ENCODE results near the gene TAL1.
"Not testable (repeated sequence)": the region's sequence is repeated elsewhere in the genome, so short reads cannot be mapped to it uniquely, and the experiment has no call there.

The TAL1 gene

GRCh38 chr1:47210666-47211065, 21.4 kb downstream of the TAL1 start:
- no peak for DNase-seq

DNA sequence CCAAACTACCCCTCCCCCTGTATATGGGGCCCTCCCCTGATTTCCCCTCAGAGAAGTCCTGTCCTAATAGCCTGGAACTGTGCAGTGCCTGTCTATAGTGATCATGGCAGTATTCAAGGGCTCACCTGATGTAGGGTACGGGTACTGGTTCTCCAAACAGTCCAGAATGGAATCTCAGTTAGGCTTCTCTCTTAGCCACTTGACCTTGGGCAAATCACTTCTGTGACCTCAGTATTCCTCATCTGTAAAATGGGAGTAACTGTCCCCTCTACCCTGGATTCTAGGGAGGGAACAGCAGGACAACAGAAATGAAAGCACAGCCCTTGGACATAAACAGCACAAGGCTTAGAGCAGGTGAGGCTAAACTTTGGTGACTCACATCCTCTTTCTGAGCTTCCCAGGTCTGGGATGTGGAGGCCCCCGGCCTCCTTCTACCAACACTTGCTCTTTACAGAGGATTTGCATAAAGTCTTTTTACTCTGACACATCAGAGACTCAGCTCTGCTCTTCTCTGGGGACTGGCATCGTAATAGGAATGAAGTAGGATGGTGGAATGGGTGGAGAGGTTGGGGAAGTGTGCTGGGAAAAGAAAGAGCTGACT, 22.2 kb downstream of the TAL1 start:
- no peak for DNase-seq

DNA sequence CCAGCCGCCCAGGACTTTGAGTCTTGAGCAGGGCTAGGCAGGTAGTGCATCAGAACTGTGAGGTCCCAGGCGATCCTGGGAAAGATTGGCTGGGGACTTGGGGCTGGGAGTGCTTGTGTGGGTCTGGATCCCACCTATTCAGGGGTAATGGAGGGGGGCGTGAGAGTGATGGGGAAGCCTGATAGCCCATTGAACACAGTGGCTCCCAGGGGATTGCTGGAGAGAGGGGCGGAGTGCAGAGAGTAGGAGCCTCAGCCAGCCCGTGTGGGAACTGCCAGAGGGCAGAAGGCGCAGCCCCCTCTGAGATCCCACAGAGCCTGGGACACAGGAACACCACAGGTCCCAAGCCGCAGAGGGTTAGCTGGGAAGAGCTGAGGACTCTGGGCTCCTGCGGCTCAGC, 22.9 kb downstream of the TAL1 start:
- no peak for DNase-seq

DNA sequence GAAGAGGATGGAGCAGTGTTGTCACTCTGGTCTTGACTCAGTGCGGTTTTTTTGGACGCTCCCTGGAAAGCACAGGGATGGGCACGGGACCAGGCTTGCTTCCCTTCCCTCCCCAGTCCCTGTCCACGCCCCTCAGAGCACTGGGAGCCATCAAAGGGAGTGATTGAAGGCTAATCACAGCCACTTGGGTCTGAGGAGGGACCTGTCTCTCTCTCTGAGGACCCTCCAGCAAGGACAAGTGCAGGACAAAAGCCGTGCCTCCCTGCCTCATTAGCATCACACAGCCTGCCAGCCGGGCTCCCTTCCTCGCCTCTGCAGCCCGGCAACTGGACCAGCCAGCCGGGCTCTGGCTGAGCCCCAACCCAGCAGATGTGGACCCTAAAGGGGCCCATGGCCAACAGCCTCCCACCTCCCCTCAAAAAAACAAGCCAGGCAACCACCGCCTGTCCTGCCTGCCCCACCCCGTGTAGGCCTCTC, 23.6 kb downstream of the TAL1 start:
- no peak for DNase-seq

DNA sequence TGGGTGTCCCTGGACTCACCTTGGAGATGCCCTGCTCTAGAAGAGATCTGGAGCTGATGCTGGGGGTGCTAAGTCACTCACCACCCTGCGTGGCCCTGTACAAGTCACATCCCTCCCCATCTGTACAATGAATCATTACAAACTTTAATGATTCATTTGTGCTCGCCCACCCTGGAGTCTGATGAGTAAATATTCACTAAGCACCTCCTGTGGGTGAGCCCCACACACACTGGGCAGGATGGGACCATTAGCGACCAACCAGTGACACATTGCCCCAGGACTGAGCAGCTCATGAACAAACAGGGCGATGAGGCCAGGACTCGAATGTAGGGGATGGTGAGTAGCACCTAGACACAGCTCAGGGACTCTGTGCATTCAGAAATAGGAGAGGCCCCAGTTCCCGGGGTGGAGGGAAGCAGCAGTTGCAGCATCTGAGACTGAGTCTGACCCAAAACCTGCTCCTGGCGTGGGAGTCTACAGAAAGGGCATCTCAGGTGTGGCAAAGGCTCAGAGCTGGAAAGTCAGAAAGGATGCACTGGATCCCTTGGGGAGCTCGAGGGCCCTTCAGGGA, 24.1 kb downstream of the TAL1 start:
- no peak for DNase-seq

GRCh38 chr1:47205918-47206317, 26.1 kb downstream of the TAL1 start:
- no peak for DNase-seq

DNA sequence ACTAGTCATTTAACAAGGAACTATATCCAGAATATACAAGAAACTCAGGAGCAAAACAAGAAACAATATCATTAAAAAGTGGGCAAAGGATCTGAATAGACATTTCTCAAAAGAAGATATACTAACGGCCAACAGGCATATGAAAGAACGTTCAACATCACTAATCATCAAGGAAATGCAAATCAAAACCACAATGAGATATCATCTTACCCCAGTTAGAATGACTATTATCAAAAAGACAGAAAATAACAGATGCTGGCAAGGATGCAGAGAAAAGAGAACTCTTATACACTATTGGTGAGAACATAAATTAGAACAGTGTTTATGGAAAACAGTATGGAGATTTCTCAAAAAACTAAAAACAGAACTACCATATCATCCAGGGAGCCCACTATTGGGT, 28.5 kb downstream of the TAL1 start:
- not testable (repeated sequence) for DNase-seq

DNA sequence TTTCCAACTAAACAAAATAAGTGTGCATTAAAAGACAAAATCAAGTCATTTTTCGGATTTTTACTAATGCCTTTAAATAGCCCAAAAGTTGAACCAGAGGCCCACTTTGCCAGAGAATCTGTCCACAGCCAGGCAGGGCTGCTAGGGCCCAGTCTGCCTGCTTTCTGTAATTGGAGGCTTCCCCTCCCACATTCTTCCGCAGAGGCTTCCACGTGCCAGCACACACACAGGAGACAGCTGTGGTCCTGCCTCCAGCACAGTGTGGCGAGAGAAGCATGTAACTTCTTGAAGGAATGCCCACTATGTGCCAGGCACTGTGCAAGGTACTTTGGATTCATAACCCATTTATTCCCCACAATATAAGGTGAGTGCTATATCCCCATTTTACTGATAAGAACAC, 30.8 kb downstream of the TAL1 start:
- no peak for DNase-seq

GRCh38 chr1:47198214-47198613, 33.8 kb downstream of the TAL1 start:
- no peak for DNase-seq

DNA sequence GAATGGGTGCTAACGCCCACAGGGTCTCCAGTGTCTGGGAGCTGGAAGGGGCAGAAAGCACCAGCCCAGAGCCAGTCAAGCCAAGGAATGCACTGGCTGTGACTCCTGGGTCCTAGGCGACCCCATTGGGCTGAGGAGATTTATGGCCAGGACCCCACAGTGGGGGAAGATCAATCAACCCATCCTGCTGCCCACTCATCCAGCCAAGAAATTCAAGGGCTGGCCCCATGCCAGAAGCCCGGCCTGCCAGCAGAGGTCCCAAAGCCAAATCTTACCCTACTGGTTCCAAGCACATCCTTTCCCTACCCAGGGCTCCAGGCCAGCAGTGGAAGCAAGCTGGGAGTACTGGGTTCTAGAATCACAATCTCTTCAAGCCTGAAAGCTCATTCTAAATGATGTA, 35.4 kb downstream of the TAL1 start:
- no peak for DNase-seq

- DNase-seq: not testable (repeated sequence)
Measured at GRCh38 chr1:47195981-47196380, 36.0 kb downstream of the TAL1 start.

- no peak for DNase-seq
Measured at GRCh38 chr1:47194311-47194710, 37.7 kb downstream of the TAL1 start.

DNA sequence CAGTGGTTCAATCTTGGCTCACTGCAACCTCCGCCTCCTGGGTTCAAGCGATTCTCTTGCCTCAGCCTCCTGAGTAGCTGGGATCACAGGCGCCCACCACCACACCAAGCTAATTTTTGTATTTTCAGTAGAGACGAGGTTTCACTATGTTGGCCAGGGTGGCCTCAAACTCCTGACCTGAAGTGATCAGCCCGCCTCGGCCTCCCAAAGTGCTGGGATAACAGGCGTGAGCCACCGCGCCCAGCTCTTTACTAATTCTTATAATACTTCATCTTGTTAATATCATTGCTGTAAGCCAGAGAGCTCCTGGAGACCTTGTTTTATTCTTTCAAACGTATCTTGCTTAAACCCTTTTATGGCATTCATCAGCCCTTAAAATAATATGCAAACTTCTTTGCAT, 38.5 kb downstream of the TAL1 start:
- not testable (repeated sequence) for DNase-seq

DNA sequence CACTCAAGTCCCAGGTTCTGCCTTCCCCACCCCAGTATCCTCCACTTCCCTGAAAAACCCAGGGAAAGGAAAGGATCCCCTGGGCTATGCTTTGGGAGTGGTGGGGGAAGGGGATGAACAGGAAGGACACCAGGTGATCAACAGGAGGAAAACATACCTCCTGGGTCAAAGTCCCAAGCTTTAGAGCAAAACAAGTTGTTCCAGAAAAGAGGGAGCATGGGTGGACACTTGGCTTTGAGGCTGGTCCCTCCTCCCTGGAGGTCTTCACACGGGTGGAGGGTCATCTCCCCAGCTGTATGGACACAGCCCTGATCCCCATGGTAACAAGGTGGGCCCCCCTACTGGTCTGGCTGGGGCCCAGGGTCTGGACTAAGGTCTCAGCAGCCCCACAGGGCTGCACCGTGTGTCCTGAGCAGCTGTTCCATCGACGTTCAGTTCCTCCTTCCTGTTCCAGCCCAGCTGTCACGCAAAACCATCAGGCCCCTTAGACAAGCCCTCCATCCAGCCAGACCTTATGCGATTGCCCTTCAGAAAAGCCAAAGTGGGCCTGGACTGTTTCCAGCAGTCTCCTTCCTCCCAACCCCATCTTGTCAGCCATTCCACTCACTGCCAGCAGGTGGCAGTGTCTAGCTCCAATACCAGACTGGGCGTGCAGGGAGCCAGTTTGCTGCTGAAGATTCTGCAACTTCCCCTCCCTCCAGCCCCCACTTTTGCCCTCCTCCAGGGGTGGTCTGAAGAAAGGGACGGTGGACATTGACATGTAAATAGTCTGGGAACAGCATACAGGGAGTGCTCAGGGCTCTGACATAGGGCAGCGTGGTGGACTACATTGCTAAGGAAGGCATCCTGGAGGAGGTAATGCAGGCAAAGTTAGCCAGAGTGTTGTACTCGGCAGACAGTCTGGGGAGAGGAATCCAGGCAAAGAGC, 39.3 kb downstream of the TAL1 start:
- peak; percentile 97 for DNase-seq

DNA sequence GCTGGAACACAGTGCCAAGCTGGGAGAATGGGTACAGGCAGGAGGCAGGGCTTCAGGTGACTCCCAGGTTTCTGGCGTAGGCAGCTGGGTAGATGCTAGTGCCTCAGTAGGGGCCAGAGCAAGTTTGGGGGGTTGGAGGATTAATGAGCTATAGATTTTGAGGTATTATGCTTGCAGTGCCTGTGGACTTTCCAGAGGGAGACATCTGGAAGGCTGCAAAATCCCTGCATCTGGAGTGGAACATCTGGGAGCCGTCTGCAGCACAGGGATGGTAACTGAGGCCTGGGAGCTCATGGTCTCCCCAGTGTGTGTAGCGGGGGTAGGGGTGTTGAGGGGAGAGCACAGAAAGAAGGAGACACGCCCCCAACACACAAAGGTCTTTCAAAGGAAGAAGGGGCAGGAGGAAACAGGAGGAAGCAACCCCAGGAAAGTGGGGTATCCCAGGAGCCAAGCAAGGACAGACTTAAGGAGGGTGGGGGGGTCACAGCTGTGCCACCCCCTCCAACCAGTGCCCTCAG, 40.0 kb downstream of the TAL1 start:
- DNase-seq: no peak

DNA sequence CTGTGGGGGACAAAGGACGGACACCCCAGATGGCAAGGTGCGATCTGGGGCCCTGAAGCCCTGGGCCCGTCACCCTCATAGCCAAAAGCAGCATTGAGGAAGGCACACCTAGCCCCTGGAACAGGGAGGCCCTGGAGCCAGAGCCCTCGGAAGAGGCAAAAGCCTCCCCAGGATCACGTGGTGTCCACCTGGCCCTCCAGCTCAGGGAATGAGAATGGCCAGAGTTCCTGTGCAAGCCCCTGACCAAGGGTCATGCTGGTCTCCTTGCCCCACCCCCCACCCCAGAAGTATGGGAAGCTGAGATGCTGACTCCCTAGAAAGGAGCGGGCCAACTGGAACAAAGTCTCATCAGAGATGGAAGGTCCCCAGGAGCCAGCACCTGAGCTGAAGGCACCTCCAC, 41.2 kb downstream of the TAL1 start:
- DNase-seq: no peak

GRCh38 chr1:47190509-47190855, 41.5 kb downstream of the TAL1 start:
- no peak for DNase-seq

DNA sequence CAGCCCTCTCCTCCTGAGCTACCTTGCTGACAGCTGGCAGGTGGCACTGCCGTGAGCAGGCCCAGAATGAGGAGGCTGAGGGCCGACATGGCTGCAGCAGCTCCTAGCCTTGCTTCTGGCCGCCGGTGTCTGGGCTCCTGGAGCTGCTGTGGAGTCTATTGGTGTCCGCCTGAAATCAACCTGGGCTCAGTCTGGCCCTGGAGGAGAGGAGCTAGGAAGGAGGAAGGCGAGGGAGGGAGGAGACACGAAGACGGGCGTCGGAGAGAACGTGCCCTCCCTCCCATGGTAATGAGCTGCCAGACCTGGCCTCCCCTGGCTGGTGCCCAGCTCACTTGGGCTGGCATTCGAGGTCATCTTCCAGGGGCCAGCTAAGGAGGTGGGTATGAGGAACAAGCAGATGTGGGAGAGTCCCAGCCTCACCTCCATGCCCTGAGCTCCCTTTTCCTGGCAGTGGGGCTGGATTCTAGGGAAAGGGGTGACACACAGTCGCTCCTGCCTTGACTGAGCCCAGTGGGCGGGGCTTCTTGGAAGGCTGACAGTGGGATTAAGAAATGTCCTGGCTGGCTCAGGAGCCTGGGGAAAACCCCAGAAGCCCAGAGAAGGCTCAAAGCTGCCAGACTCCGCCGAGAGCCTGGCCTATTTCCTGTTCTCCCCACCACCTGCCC, 42.0 kb downstream of the TAL1 start, which contains the start of gene PDZK1IP1:
Gene PDZK1IP1, minus strand, starts transcription at position 193 of the 665 bp plus-strand sequence. Its CDS starts 104 bp downstream, at position 89.
- DNase-seq: peak; percentile 80

DNA sequence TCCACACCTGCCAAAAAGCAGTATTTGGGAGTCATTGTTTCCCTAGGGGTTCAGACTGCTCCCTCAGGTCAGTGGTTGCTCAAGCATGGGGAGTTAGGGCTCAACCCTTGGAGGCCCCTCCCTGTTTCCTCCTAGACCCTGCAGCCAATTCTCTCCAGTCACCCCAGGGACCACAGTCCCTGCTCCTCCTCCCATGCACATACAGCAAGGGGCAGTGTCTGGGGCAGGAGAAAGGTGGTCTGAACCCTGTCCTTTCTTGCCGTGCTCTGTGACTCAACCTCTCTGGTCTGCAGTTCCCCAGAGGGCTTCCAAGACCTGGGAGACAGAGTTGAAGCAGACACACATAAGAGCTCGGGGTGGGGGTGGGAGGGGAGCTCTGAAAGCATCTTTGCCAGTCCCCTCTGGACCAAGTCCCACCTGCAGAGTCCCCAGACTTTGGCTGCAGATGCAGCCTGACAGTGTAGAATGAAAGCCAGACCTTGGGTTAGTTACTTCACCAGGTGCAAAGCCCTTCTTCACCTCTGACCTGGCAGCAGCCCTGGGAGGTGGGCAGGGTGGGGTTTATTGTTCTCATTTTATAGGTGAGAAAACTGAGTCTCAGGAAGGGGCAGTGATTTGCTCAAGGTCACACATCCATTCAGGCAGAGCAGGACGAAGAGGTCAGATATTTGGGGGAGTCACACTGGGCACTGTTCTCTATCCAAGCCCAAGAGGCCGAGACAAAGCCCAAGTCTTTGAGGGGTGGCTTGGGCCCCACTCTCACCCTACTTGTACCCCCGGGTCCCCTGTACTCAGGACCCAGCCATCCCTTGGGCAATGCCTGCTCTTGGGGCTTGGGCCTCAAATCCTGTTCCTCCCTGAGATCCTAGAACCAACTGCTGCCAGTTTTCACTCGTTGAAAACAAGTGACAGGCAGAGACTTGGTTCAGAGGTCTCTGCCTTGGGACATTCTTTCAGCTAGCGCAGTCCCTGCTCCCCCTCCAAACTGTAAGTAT, 42.9 kb downstream of the TAL1 start:
- DNase-seq: no peak

GRCh38 chr1:47187926-47188250, 44.1 kb downstream of the TAL1 start:
- no peak for DNase-seq

GRCh38 chr1:47187231-47187925, 44.6 kb downstream of the TAL1 start:
- DNase-seq: no peak

Data from NCI-H2029 (cell line).